Measurements from ENCODE around the gene MCF2.
"Not testable (repeated sequence)": the region's sequence is repeated elsewhere in the genome, so short reads cannot be mapped to it uniquely, and the experiment has no call there.

Gene MCF2

GRCh38 chrX:139708067-139708466, at the start of gene MCF2:
Gene MCF2 (minus strand): TSS chrX:139708167. CDS start chrX:139651744, 56,423 bp downstream.
- no peak for DNase-seq

- DNase-seq: no peak
These were observed 43.1 kb upstream of the MCF2 start for GRCh38 chrX:139751053-139751452.

GRCh38 chrX:139750390-139750789, 42.4 kb upstream of the MCF2 start:
- no peak for DNase-seq

GRCh38 chrX:139739138-139739537, 31.2 kb upstream of the MCF2 start:
- no peak for DNase-seq

- no peak for DNase-seq
These were observed 30.6 kb upstream of the MCF2 start for GRCh38 chrX:139738581-139738980.

GRCh38 chrX:139736151-139736550, 28.2 kb upstream of the MCF2 start:
- no peak for DNase-seq

GRCh38 chrX:139734996-139735395, 27.0 kb upstream of the MCF2 start:
- DNase-seq: no peak

GRCh38 chrX:139725720-139726119, 17.8 kb upstream of the MCF2 start:
- no peak for DNase-seq

- no peak for DNase-seq
These were observed 16.7 kb upstream of the MCF2 start for GRCh38 chrX:139724626-139725025.

- no peak for DNase-seq
These were observed 13.0 kb upstream of the MCF2 start for GRCh38 chrX:139720979-139721378.

- DNase-seq: no peak
These were observed 12.2 kb upstream of the MCF2 start for GRCh38 chrX:139720136-139720535.

GRCh38 chrX:139702658-139703057, 5.3 kb downstream of the MCF2 start:
- no peak for DNase-seq

GRCh38 chrX:139692908-139693307, 15.1 kb downstream of the MCF2 start:
- no peak for DNase-seq

- no peak for DNase-seq
These were observed 15.5 kb downstream of the MCF2 start for GRCh38 chrX:139692506-139692849.

- DNase-seq: no peak
These were observed 16.0 kb downstream of the MCF2 start for GRCh38 chrX:139691843-139692505.

GRCh38 chrX:139691493-139691842, 16.5 kb downstream of the MCF2 start:
- DNase-seq: no peak

- not testable (repeated sequence) for DNase-seq
These were observed 22.8 kb downstream of the MCF2 start for GRCh38 chrX:139685175-139685574.

- no peak for DNase-seq
These were observed 27.6 kb downstream of the MCF2 start for GRCh38 chrX:139680356-139680755.

GRCh38 chrX:139647597-139647996, 60.4 kb downstream of the MCF2 start:
- no peak for DNase-seq

GRCh38 chrX:139642241-139642927, 65.6 kb downstream of the MCF2 start:
- no peak for DNase-seq

- DNase-seq: no peak
These were observed 67.7 kb downstream of the MCF2 start for GRCh38 chrX:139640259-139640658.

GRCh38 chrX:139639253-139639652, 68.7 kb downstream of the MCF2 start:
- no peak for DNase-seq

- no peak for DNase-seq
These were observed 107.9 kb downstream of the MCF2 start for GRCh38 chrX:139600105-139600504.

GRCh38 chrX:139596068-139596467, 111.9 kb downstream of the MCF2 start:
- no peak for DNase-seq

- no peak for DNase-seq
These were observed 122.4 kb downstream of the MCF2 start for GRCh38 chrX:139585613-139586012.
